Stimulated activated CD8-positive, alpha-beta memory T cell treated with anti-CD3 and anti-CD28 coated beads, Interleukin-12 subunit alpha, Interleukin-12 subunit beta, amount 100 ng/mL, for 24 hours (primary cell): ENCODE results near the gene EFCAB9.
"Not testable (repeated sequence)": the region's sequence is repeated elsewhere in the genome, so short reads cannot be mapped to it uniquely, and the experiment has no call there.

Source experiments
- DNase-seq: peaks from one replicate; pipeline ENCODE4 v3.0.0-alpha.2; 2020; ENCODE audit errors: extremely low read depth

Gene EFCAB9

GRCh38 chr5:172193872-172194271 lies at the start of gene EFCAB9:
EFCAB9 (plus strand) TSS chr5:172194172; CDS start chr5:172194173, 1 bp downstream.
- no peak for DNase-seq

- DNase-seq = no peak
Observed at GRCh38 chr5:172144291-172144815, 49.6 kb upstream of the EFCAB9 start.

- no peak for DNase-seq
Observed at GRCh38 chr5:172144931-172145869, 48.8 kb upstream of the EFCAB9 start.

- DNase-seq = no peak
Observed at GRCh38 chr5:172145870-172146747, 47.9 kb upstream of the EFCAB9 start.

GRCh38 chr5:172146748-172147092 lies 47.3 kb upstream of the EFCAB9 start:
- DNase-seq = no peak

GRCh38 chr5:172147857-172148256 lies 46.1 kb upstream of the EFCAB9 start:
- DNase-seq = no peak

- DNase-seq = no peak
Observed at GRCh38 chr5:172148381-172148780, 45.6 kb upstream of the EFCAB9 start.

GRCh38 chr5:172149073-172149472 lies 44.9 kb upstream of the EFCAB9 start:
- DNase-seq = no peak

GRCh38 chr5:172149481-172149880 lies 44.5 kb upstream of the EFCAB9 start:
- DNase-seq = not testable (repeated sequence)

- no peak for DNase-seq
Observed at GRCh38 chr5:172150514-172151425, 43.2 kb upstream of the EFCAB9 start.

- no peak for DNase-seq
Observed at GRCh38 chr5:172151661-172152210, 42.2 kb upstream of the EFCAB9 start.

- no peak for DNase-seq
Observed at GRCh38 chr5:172153695-172154094, 40.3 kb upstream of the EFCAB9 start.

- DNase-seq = not testable (repeated sequence)
Observed at GRCh38 chr5:172155101-172155500, 38.9 kb upstream of the EFCAB9 start.

- no peak for DNase-seq
Observed at GRCh38 chr5:172156541-172156994, 37.4 kb upstream of the EFCAB9 start.

GRCh38 chr5:172159016-172159415 lies 35.0 kb upstream of the EFCAB9 start:
- no peak for DNase-seq

- no peak for DNase-seq
Observed at GRCh38 chr5:172160506-172160905, 33.5 kb upstream of the EFCAB9 start.

GRCh38 chr5:172162323-172162986 lies 31.5 kb upstream of the EFCAB9 start:
- DNase-seq = no peak

- no peak for DNase-seq
Observed at GRCh38 chr5:172162987-172163343, 31.0 kb upstream of the EFCAB9 start.

- DNase-seq = no peak
Observed at GRCh38 chr5:172163346-172163745, 30.6 kb upstream of the EFCAB9 start.

GRCh38 chr5:172164769-172165212 lies 29.2 kb upstream of the EFCAB9 start:
- no peak for DNase-seq
